Activated CD4-positive, alpha-beta T cell treated with anti-CD3 and anti-CD28 coated beads, Interleukin-2, Interleukin-4, amounts not matched to agents 100 ng/mL and 50 ng/mL, durations not matched to agents 16 hours and 8 hours (primary cell): Measurements from ENCODE around the gene CAMTA1.
A peak's percentile ranks its signal among the peaks of the same experiment; 100 is the strongest.

Experiments used
- DNase-seq: peaks from one replicate; pipeline ENCODE4 v3.0.0-alpha.2; 2020; ENCODE audit warnings: low spot score

The CAMTA1 gene

GRCh38 chr1:7535934-7536878 lies 751.0 kb downstream of the CAMTA1 start:
- DNase-seq: no peak

DNA sequence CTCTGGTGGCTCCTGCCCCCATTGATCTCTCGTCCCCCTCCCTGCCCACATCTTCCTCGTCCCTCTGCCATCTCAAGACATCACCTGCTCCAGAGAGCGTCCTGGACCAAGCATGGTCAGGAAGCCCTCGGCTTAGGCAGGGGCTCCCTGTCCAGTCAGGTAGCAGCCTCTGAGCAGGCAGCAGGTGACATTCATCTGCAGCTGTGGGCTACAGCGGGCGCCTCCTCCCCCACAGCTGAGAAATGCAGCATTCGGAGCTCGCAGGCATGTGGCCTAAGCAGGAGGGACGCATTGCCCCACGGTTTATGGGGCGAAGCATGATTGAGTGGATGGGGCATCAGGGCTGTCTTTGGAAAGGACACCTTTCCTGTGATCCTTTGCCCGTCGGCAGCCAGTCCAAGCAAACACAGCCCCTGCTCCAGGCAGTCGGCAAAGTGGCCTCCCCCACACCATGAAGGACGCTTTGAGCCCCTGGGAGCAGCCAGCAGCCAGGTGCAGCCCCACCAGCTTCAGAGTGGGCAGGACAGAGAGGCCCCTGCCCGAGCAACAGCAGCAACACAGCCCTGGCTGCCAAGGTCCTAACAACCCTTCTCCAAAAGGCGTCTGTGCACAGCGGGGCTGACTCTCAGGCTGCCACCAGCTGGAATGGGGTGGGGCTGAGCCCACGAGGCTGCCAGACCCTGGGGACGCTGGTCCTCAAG lies 751.8 kb downstream of the CAMTA1 start:
- DNase-seq: no peak

DNA sequence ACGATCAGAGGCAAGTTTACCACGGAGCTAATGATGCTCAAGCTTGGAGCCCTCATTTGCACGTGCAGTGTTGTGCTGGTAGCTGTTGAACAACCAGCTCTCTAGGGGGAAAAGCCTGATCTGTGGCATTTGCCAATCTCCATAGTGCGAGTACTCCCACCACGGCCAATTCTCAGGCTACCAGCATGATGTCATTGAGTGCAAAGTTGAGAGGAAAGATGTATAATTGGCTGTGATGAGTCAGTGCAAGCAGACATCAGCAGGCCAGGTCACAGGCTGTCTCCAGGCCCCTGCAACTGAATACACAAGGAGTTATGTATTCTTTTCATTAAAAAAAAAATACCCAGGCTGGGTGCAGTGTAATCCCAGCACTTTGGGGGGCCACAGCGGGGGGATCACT lies 752.8 kb downstream of the CAMTA1 start:
- DNase-seq: no peak

DNA sequence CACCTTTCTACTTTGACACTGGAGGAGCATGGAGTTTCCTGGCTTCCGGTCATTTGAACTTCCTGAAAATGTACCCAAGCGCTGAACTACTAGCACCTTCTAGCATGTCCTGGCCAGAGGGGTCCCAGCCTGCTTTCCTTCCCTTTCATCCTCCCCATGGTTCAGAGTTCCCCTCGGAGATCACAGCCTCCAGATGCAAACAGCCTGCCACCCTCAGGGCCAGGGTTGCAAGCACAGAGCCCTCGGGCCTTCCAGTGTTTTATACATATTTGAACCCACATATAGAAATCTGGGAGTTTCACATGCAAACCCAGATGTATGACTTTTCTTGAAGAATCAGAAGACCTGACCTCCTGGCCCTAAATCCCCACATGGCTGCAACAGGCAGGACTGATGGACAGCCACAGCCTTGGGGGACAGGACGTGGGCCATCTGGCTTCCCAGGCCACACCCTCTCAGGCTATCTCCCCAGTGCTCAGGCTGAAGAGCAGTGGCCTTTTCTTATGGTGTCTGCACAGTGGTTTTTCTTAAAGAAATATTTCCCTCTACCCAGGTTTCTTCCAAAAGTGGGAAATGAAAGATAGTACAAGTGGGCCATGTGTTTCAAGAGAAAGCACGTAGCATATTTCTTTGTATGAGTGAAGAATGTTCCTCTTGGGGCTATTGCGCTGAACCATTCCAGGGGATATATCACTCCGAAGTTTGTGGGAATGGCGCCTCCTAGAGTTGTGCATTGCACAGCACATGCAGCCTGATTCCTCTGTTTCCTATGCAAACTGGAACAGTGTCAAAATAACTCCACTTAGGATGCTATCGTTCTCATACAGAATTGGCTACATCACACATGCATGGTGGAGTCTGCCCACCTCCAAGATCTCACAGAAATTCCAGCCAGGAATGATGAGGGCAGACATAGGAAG lies 753.9 kb downstream of the CAMTA1 start:
- DNase-seq: no peak

- peak; percentile 34 for DNase-seq
These were observed 754.5 kb downstream of the CAMTA1 start for GRCh38 chr1:7539769-7540175.

GRCh38 chr1:7540816-7541215 lies 755.6 kb downstream of the CAMTA1 start:
- no peak for DNase-seq

DNA sequence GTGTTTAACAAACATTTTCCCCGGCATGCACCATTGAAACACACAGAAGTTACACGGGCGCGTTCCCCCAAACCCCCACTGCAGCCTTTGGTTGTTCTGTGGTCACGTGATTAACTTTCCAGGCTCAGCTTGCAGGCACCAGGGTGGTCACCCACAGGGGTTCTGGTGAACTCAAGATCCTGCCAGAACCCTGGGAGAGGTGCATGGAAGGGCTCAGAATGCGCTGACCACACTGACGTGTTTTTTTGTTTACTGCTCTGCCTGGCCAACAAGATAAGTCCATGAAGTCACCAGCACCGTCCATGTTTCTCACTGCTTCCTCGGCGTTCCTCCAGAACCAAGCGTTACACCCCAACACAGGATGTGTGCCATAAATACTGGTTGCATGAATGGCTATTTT lies 756.4 kb downstream of the CAMTA1 start:
- DNase-seq: no peak

DNA sequence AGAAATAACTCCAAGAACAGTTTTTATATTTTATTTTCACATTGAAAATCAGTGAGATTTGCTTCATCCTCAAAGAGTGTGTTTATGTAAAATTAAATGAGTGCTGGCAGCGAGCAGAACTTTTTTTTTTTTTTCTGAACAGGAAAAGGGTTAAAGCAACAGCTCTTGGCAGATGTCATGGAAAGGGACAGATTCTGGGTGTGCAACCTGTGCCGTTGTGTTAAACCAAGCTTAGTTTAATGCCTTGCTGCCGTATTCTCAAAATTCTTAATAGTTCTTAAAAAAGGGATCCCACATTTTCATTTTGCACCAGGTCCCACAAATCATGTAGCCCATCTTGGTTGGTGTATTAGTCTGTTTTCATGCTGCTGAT lies 758.5 kb downstream of the CAMTA1 start:
- DNase-seq: no peak

DNA sequence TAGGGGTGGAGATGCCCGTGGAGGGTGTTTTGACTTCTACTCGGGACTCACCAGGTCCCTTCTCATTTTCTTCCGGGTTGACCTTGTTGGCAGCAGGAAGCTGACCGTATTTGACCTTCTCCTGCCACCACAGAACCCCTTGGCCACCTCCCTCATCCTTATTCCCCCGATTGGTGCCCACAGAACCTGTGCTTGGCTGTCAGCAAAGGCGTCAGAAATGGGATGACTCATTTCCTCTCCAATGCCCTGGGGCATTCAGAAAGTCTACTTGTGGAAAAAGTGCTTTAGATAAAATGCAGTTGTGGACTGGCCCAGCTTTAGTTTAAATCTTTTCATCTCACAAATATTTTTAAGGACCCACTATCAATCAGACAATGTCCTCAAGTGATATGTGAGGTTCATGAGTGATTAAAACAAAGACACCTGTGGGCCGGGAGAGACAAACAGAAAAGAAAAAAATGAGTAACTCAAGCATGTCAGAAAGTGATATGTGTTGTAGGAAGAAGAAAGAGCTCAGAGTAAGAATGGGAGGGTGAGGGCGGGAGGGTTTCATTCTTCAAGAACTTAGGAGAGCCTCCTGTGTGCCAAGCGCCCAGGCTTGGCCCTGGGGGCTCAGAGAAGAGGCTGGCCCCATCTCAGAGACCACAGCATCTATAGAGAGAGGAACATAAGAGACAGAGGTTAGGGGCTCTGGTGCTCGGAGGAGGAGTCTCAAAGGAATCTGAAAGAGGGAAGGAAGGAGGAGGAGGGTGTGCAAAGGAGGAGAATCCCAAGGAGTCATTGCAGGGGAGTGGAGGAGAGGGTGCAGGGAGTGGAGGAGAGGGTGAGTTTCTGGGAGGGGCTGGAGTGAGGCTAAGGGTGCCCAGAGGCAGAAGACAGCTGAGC lies 764.3 kb downstream of the CAMTA1 start:
- peak; percentile 88 for DNase-seq

DNA sequence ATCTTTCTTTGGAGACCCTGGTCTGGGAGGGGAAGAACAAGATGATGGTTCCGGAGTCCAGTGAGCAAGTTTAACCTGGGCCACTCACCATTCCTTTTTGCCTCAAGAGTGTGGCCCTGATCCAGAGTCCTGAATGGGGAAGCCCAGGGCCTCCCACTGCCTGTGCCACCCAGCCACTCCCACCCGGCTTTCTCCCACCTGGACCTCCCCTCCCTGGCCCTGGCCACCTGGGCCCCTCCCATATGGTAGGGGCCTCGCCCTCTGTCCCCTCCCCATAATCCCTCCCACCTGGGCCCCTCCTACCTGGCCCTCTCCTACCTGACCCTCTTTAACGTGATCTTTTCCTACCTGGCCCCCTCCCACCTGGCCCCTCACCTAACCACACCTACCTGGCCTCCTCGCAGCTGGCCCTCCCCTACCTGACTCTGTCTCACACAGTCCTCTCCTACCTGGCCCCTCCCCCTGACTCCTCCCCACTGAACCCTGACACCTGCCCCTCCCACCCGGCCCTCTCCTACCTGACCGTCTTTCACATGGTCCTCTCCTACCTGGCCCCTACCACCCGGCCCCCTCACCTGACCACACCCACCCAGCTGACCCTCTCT lies 765.1 kb downstream of the CAMTA1 start:
- DNase-seq: no peak

- no peak for DNase-seq
These were observed 765.7 kb downstream of the CAMTA1 start for GRCh38 chr1:7550981-7551380.

DNA sequence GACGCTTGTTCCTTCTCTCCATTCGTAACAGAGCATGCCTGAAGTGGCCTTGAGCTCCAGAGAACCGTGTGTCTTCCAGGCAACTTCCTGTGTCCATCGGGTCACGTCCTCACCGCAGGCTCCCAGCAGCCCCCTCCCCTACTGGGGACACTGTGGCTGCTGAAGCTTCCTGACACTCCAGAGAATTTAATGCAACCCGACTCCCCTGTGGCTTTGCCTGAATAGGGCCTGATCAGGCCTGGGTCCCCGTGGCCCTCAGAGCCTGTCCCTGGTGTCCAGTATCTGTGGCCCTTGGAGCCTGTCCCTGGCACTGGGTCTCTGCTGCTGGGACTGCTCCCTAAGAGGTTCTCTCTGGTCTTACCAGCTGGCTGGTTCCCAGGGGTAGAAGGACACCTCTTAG lies 766.2 kb downstream of the CAMTA1 start:
- DNase-seq: no peak

- no peak for DNase-seq
These were observed 767.1 kb downstream of the CAMTA1 start for GRCh38 chr1:7552402-7552801.

DNA sequence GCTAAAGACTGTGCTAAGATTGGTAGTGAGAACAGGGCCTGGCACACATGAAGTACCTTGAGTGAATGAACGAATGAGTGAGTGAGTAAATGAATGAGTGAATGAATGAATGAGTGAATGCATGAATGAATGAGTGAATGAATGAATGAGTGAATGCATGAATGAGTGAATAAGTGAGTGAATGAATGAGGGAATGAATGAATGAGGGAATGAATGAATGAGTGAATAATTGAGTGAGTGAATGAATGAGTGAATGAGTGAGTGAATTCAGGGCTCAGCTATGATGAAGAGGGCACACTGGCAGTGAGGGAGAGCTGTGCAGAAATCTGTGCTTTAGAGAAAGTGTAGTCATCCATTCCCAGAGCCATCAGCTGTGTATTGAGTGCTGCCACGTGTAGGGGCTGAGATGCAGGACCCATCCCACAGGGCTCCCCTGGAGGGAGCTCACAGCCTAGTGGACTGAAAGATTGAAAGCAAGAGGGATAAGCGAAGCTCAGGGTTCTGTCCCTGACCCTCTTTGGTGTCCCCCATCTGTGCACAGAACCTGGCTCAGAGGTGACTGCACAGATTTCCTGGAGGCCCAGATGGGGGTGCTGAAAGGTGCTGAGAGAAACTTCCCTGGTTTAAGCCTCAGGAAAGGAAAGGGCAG lies 767.9 kb downstream of the CAMTA1 start:
- DNase-seq: no peak

DNA sequence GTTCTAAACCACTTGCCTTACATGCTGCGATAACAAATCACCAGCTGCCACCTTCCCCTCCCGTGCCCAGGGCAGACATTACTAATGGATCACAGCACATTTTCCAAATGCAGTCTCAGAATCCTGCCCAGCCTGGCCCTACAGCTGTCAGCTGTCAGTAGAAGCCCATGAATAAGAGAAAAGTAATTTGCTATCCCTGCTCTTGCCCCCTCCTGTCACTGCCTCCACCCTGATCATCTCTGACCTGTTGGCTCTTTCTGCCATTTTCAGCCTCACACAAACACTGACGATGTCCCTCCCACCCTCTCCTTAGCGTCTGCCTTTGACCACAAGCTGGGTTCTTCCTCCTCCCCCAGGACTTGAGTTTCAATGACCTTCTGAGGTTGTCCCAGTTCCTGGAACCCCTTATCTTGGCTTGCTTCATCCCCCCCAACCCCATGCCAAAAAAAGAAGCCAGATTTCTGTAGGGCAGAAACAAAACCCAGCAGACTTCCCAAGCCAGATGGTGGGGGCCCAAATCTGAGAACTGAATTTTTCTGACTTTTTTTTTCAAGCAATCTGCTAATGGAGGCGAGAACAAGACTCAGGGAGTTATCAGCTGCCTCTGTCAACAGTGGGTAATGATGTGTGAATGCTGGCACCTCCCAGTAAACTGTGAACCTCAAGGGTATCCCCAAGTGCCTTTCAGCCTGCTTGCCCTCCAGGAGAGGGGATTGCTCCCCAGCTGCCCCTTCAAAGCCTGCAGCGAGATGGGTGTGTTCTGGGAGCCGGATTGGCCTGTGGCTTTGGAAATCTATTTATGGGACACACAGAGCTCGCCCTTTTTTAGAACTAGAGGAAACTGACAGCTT lies 769.4 kb downstream of the CAMTA1 start:
- no peak for DNase-seq

- DNase-seq: no peak
These were observed 770.3 kb downstream of the CAMTA1 start for GRCh38 chr1:7555391-7556185.

- no peak for DNase-seq
These were observed 772.1 kb downstream of the CAMTA1 start for GRCh38 chr1:7557301-7557891.

GRCh38 chr1:7558041-7558461 lies 772.8 kb downstream of the CAMTA1 start:
- DNase-seq: no peak
